ENCODE measurements around the gene ANO10.

Gene ANO10

DNA sequence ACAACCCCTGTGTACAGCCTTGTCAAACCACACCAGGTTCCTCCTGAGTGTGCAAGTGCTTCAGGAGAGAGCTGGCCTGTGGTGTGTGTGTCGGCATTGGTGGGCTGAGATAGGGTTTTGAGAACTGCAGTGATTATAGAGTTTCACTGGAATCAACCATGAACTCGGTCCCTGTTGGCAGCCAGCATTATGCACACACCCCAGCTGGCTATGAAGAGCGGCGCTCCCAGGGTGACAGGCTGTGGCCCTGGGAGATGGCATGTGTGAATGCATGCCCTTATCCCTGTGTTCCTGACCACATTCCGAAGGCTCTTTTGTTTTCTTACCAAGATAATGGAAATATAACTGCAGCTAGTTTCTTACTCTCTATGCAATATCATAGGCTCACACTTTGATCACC, 233.6 kb downstream of the ANO10 start:
- H3K4me2 ChIP-seq (ENCODE audit: low read length), result no peak overlapping the region
- no peaks in the 10 kb centered on the region for H3K9me3 ChIP-seq (ENCODE audit: low read length)
- H3K27ac ChIP-seq (ENCODE audit: low read depth, low read length, poor library complexity, severe bottlenecking), result no peak overlapping the region

GRCh38 chr3:43379343-43379742, 242.5 kb downstream of the ANO10 start:
- Histone ChIP-seq H3K4me3 (ENCODE audit: low read depth, low read length, poor library complexity, severe bottlenecking) (no peak overlapping the region), H4K20me1 (ENCODE audit: insufficient read depth, low read length) (no peaks in the 10 kb centered on the region), H3K4me2 (ENCODE audit: low read length) (no peak overlapping the region), H3F3A (ENCODE audit: insufficient read depth, low read length) (no peaks in the 10 kb centered on the region), H3K79me2 (ENCODE audit: insufficient read depth, low read length) (no peaks in the 10 kb centered on the region), H3K9ac (ENCODE audit: low read length) (no peak overlapping the region), H3K4me1 (ENCODE audit: insufficient read depth, low read length, severe bottlenecking) (no peaks in the 10 kb centered on the region), H2AFZ (ENCODE audit: low read length) (no peak overlapping the region), H3K9me3 (ENCODE audit: low read length) (no peaks in the 10 kb centered on the region), H3K9me2 (ENCODE audit: low read depth, low read length) (no peaks in the 10 kb centered on the region), H3K27me3 (ENCODE audit: insufficient read depth, low read length) (no peaks in the 10 kb centered on the region), H3K36me3 (ENCODE audit: insufficient read depth, low read length) (no peaks in the 10 kb centered on the region), H3K27ac (ENCODE audit: low read depth, low read length, poor library complexity, severe bottlenecking) (no peak overlapping the region)
- TF ChIP-seq EZH2 (IDR thresholded peaks at IDR 0.05; ENCODE audit: borderline replicate concordance, low read length), result no peak
- no peak for TF ChIP-seq CTCF (IDR thresholded peaks at IDR 0.05; ENCODE audit: low read length)

More for the DNA sequence above, 233.6 kb downstream of the ANO10 start:
- no peaks in the 10 kb centered on the region for H3K9me2 ChIP-seq (ENCODE audit: low read depth, low read length)
- no peak overlapping the region for H3K4me3 ChIP-seq (ENCODE audit: low read depth, low read length, poor library complexity, severe bottlenecking)
- TF ChIP-seq EZH2 (IDR thresholded peaks at IDR 0.05; ENCODE audit: borderline replicate concordance, low read length) (no peak), CTCF (IDR thresholded peaks at IDR 0.05; ENCODE audit: low read length) (no peak)
- H4K20me1 ChIP-seq (ENCODE audit: insufficient read depth, low read length), result no peaks in the 10 kb centered on the region
- H3K4me1 ChIP-seq (ENCODE audit: insufficient read depth, low read length, severe bottlenecking), result peaks cover 8% of the 10 kb centered on the region
- H3K79me2 ChIP-seq (ENCODE audit: insufficient read depth, low read length), result no peaks in the 10 kb centered on the region
- no peaks in the 10 kb centered on the region for H3K27me3 ChIP-seq (ENCODE audit: insufficient read depth, low read length)
- H3K9ac ChIP-seq (ENCODE audit: low read length), result no peak overlapping the region
- no peaks in the 10 kb centered on the region for H3K36me3 ChIP-seq (ENCODE audit: insufficient read depth, low read length)
- no peak overlapping the region for H2AFZ ChIP-seq (ENCODE audit: low read length)
- no peaks in the 10 kb centered on the region for H3F3A ChIP-seq (ENCODE audit: insufficient read depth, low read length)

GRCh38 chr3:43378066-43378935, 243.5 kb downstream of the ANO10 start:
- H3K27me3 ChIP-seq (ENCODE audit: insufficient read depth, low read length), result no peaks in the 10 kb centered on the region
- no peaks in the 10 kb centered on the region for H3K9me2 ChIP-seq (ENCODE audit: low read depth, low read length)
- no peak overlapping the region for H3K9ac ChIP-seq (ENCODE audit: low read length)
- no peak overlapping the region for H2AFZ ChIP-seq (ENCODE audit: low read length)
- H3K79me2 ChIP-seq (ENCODE audit: insufficient read depth, low read length), result no peaks in the 10 kb centered on the region
- H3K9me3 ChIP-seq (ENCODE audit: low read length), result no peaks in the 10 kb centered on the region
- H3F3A ChIP-seq (ENCODE audit: insufficient read depth, low read length), result no peaks in the 10 kb centered on the region
- H3K4me2 ChIP-seq (ENCODE audit: low read length), result no peak overlapping the region
- H3K36me3 ChIP-seq (ENCODE audit: insufficient read depth, low read length), result no peaks in the 10 kb centered on the region
- TF ChIP-seq EZH2 (IDR thresholded peaks at IDR 0.05; ENCODE audit: borderline replicate concordance, low read length) (no peak), CTCF (IDR thresholded peaks at IDR 0.05; ENCODE audit: low read length) (peak; percentile 79)
- H3K4me3 ChIP-seq (ENCODE audit: low read depth, low read length, poor library complexity, severe bottlenecking), result no peak overlapping the region
- no peaks in the 10 kb centered on the region for H4K20me1 ChIP-seq (ENCODE audit: insufficient read depth, low read length)
- H3K4me1 ChIP-seq (ENCODE audit: insufficient read depth, low read length, severe bottlenecking), result no peaks in the 10 kb centered on the region
- no peak overlapping the region for H3K27ac ChIP-seq (ENCODE audit: low read depth, low read length, poor library complexity, severe bottlenecking)

All from OCI-LY1 (cell line).